Measurements from ENCODE around the gene LIN7B. TPM values are rescaled to one million over a fixed set of nuclear protein-coding genes. Genes with fewer than 3 reads are reported as not detected.
A peak's percentile ranks its signal among the peaks of the same experiment; 100 is the strongest.

The LIN7B gene
- total and polyA plus RNA-seq, 9 of the 15 experiments (the other 6 are each of a cell fraction or from before 2014, with no cell fraction given) = 0.89 to 15.7 (median 4.0) TPM

GRCh38 chr19:49157445-49158224 lies 43.5 kb downstream of the LIN7B start, which contains the start of gene TRPM4 (continued):
- TF ChIP-seq ZBTB40 (IDR thresholded peaks at IDR 0.05) = 0 out of 2 replicates have a peak, but pooled peaks have one; percentile 8
- TF ChIP-seq ZBTB40 (CRISPR knock-in tag; IDR thresholded peaks at IDR 0.05) = no peak
- TF ChIP-seq FOXK2 (conservative IDR thresholded peaks at IDR 0.05 in 1 of 2, IDR thresholded peaks at IDR 0.05 in 1 of 2; ENCODE audit: low read depth in 2 of 2) = no peak
- TF ChIP-seq ELK1 (CRISPR knock-in tag; IDR thresholded peaks at IDR 0.05) = no peak
- peak; percentile 40 for TF ChIP-seq NFIC (IDR thresholded peaks at IDR 0.05)
- peak in 2 of 3 experiments; percentile 75 to 85 for TF ChIP-seq YY1 (IDR thresholded peaks at IDR 0.05; ENCODE audit: borderline replicate concordance in 1 of 3, control insufficient read depth in 1 of 3, extremely low read depth in 1 of 3, insufficient read depth in 3 of 3, insufficient read length in 1 of 3, insufficient replicate concordance in 2 of 3, low read depth in 1 of 3, low read length in 2 of 3)
- 0 out of 2 replicates have a peak, but pooled peaks have one; percentile 32 for TF ChIP-seq RREB1 (CRISPR knock-in tag; IDR thresholded peaks at IDR 0.05)
